RWPE2 (cell line): ENCODE results near the gene SSC5D.

Source experiments
- ATAC-seq: fragments of 200-7000 bp; cut with Tn5 transposase; 3 replicates; pipeline ENCODE4 v1.9.1; 2021; ENCODE audit warnings: low read depth
- DNase-seq: peaks from one replicate; pipeline ENCODE4 v3.0.0-alpha.2; 2020; ENCODE audit warnings: low spot score
- H3K27ac ChIP-seq: fragments of 450-650 bp; 2 replicates; pipeline ENCODE4 v1.5.1; 2017; ENCODE audit warnings: mild to moderate bottlenecking; ENCODE audit not compliant: poor library complexity, severe bottlenecking
- H3K27me3 ChIP-seq: fragments of 250-450 bp; sonication (Bioruptor Pico); 2 replicates; pipeline ENCODE4 v1.5.1; 2021; ENCODE audit warnings: mild to moderate bottlenecking, moderate library complexity; ENCODE audit not compliant: insufficient read depth, poor library complexity, severe bottlenecking
- H3K36me3 ChIP-seq: fragments of 250-450 bp; sonication (Bioruptor Pico); 2 replicates; pipeline ENCODE4 v1.5.1; 2020; ENCODE audit warnings: low read depth, mild to moderate bottlenecking, moderate library complexity
- H3K4me1 ChIP-seq: fragments of 250-450 bp; sonication (Bioruptor Pico); 2 replicates; pipeline ENCODE4 v1.5.1; 2021; ENCODE audit warnings: mild to moderate bottlenecking, moderate library complexity; ENCODE audit not compliant: insufficient read depth, poor library complexity, severe bottlenecking
- H3K4me3 ChIP-seq: fragments of 250-450 bp; sonication (Bioruptor Pico); 2 replicates; pipeline ENCODE4 v1.5.1; 2021; ENCODE audit warnings: mild to moderate bottlenecking, moderate library complexity; ENCODE audit not compliant: severe bottlenecking
- H3K9me3 ChIP-seq: fragments of 250-450 bp; sonication (Bioruptor Pico); 2 replicates; pipeline ENCODE4 v1.5.1; 2021; ENCODE audit warnings: mild to moderate bottlenecking, moderate library complexity; ENCODE audit not compliant: severe bottlenecking
- TF ChIP-seq, protein P1 (sequence below): fragments of 450-650 bp; IDR thresholded peaks from one replicate; pipeline ENCODE4 v1.5.1; 2017; ENCODE audit warnings: mild to moderate bottlenecking, moderate library complexity; ENCODE audit not compliant: poor library complexity, severe bottlenecking

The SSC5D gene

DNA sequence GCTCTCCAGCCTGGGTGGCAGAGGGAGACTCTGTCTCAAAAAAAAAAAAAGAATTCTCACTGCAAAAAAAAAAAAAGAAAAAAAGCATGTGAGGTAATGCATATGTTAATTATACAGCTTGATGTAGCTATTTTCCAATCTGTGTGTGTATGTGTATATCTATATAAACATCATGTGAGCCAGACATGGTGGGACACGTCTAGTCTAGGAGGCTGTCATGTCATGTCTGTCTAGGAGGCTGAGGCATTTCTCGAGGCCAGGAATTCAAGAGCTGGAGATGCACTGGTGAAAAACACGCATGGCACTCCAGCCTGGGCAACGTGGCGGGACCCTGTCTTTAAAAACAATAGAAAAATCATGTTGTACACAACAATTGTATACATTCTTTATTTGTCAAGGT is 64.0 kb downstream of the SSC5D start:
- ATAC-seq (no peak), DNase-seq (no peak)
- TF ChIP-seq, protein P1, sequence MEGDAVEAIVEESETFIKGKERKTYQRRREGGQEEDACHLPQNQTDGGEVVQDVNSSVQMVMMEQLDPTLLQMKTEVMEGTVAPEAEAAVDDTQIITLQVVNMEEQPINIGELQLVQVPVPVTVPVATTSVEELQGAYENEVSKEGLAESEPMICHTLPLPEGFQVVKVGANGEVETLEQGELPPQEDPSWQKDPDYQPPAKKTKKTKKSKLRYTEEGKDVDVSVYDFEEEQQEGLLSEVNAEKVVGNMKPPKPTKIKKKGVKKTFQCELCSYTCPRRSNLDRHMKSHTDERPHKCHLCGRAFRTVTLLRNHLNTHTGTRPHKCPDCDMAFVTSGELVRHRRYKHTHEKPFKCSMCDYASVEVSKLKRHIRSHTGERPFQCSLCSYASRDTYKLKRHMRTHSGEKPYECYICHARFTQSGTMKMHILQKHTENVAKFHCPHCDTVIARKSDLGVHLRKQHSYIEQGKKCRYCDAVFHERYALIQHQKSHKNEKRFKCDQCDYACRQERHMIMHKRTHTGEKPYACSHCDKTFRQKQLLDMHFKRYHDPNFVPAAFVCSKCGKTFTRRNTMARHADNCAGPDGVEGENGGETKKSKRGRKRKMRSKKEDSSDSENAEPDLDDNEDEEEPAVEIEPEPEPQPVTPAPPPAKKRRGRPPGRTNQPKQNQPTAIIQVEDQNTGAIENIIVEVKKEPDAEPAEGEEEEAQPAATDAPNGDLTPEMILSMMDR, result no peak
- H3K36me3 ChIP-seq, result no peaks in the 10 kb centered on the region
- no peaks in the 10 kb centered on the region for H3K9me3 ChIP-seq
- no peak overlapping the region for H3K27ac ChIP-seq
- H3K4me1 ChIP-seq, result peaks cover 28% of the 10 kb centered on the region
- H3K27me3 ChIP-seq, result no peaks in the 10 kb centered on the region
- H3K4me3 ChIP-seq, result no peak overlapping the region

DNA sequence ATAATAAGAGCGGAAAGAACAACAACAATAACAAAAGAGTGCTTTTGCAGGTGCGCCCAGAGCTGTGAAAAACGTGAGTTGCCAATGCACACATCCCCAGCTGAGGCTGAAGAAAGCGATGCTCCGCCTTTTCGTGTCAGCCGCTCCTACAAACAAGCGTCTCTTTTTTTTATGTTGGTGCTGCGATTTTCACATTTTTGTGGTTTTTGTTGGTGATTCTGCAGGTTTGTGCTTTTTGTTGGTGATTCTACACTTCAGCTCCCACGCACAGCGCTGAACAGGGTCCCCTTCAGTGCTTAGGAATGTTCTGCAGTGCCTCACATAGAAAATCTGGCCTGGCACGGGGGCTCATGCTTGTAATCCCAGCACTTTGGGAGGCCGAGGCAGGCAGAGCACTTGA is 64.4 kb downstream of the SSC5D start:
- peak overlapping the region; percentile 2 for H3K27ac ChIP-seq
- peak; percentile 31; the same call in 2 of the 3 replicates for ATAC-seq
- H3K9me3 ChIP-seq, result no peaks in the 10 kb centered on the region
- DNase-seq, result no peak
- H3K36me3 ChIP-seq, result no peaks in the 10 kb centered on the region
- TF ChIP-seq, protein P1, result no peak
- H3K27me3 ChIP-seq, result no peaks in the 10 kb centered on the region
- no peak overlapping the region for H3K4me3 ChIP-seq
- peaks cover 23% of the 10 kb centered on the region for H3K4me1 ChIP-seq

DNA sequence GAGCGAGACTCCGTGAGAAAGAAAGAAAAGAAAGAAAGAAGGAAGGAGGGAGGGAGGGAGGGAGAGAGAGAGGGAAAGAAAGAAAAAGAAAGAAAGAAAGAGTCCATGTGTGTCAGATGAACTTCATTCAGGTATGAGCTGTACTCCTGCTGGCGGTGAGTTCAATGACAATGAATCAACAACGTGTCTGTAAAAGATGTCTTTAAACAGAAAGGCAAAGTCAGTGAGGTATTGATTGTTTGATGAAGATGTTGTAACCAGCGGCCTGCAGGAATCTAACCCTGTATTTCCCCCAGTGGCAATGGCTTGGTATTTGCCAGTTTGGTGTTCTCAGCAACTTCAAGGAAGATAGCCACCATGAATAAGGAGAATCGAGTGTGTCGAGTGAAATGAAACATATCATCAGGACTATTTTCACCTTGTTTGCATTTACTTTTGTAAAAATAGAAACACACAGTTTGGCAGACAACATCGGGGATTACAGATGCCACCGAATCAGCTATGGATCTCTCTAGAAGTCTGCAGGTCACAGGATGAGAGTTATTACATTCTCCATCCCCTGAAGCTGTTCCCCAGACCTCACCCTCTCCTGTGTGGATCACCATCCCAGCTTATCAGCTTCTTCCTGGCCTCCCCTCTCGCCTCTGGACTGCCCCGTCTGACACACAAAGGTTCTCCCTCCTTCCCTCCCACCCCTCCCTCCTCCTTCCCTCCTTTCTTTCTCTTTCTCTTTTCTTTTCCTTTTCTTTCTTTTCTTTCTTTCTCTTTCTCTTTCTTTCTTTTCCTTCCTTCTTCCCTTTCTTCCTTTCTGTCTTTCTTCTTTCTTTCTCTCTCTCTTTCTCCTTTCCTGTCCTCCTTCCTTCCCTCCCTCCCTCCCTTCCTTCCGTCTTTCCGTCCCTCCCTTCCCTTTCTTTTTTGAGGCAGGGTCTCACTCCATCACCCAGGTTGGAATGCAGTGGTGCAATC is 65.3 kb downstream of the SSC5D start:
- Histone ChIP-seq H3K4me1 (peaks cover 20% of the 10 kb centered on the region), H3K36me3 (no peaks in the 10 kb centered on the region), H3K27me3 (no peaks in the 10 kb centered on the region), H3K27ac (peak overlapping the region; percentile 2), H3K4me3 (no peak overlapping the region), H3K9me3 (no peaks in the 10 kb centered on the region)
- TF ChIP-seq, protein P1, result no peak
- ATAC-seq (no peak), DNase-seq (no peak)

DNA sequence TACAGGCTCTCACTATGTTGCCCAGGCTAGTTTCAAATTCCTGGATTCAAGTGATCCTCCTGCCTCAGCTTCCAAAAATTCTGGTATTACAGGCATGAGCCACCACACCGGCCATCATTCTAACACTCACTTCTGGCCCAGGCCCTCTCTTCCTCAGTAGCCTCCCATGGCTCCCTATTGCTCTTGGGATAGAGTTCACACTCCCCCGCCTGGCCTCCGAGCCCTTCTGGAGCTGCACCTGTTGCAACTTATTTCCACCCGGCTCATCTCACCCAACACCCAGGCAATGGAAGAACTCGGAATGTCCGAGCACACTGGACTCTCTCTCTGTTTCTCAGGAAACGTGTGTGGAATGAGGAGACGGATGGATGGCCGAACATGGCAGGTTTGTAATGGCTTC is 66.1 kb downstream of the SSC5D start:
- ATAC-seq (no peak), DNase-seq (no peak)
- H3K4me3 ChIP-seq, result no peak overlapping the region
- H3K4me1 ChIP-seq, result peaks cover 15% of the 10 kb centered on the region
- H3K9me3 ChIP-seq, result no peaks in the 10 kb centered on the region
- no peak overlapping the region for H3K27ac ChIP-seq
- no peaks in the 10 kb centered on the region for H3K27me3 ChIP-seq
- TF ChIP-seq, protein P1, result no peak
- no peaks in the 10 kb centered on the region for H3K36me3 ChIP-seq

DNA sequence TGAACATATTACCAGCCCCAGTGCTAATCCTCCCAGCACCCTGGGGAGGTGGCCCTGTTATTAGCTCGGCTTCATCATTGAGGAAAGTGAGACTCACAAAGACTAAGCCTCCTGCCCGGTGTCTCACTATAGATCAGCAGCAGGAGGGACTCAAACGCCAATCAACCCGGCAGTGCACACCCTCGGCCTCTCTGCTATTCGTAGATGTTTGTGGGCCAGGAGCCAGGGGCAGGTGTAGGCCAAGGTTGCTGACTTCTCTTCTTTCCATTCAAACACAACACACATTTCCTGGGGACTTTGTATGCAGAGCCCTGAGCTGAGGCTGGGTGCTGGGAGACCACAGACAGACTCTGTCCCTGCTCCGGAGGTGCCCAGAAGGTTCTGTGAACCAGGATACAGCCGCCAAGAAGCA is 66.5 kb downstream of the SSC5D start:
- no peaks in the 10 kb centered on the region for H3K36me3 ChIP-seq
- peaks cover 11% of the 10 kb centered on the region for H3K4me1 ChIP-seq
- H3K9me3 ChIP-seq, result no peaks in the 10 kb centered on the region
- no peak overlapping the region for H3K27ac ChIP-seq
- ATAC-seq (no peak), DNase-seq (no peak)
- TF ChIP-seq, protein P1, result no peak
- no peak overlapping the region for H3K4me3 ChIP-seq
- no peaks in the 10 kb centered on the region for H3K27me3 ChIP-seq
